ENCODE data around the gene CHML.

Gene CHML

GRCh38 chr1:241622669-241623068 is 17.5 kb downstream of the CHML start:
- DNase-seq (ENCODE audit: low read depth in 2 of 2): no peak

GRCh38 chr1:241617426-241617825 is 22.7 kb downstream of the CHML start:
- no peak for DNase-seq (ENCODE audit: low read depth in 2 of 2)

- no peak for DNase-seq (ENCODE audit: low read depth in 2 of 2)
Measured at GRCh38 chr1:241615043-241615974, 24.9 kb downstream of the CHML start.

GRCh38 chr1:241614572-241614971 is 25.6 kb downstream of the CHML start:
- no peak for DNase-seq (ENCODE audit: low read depth in 2 of 2)

GRCh38 chr1:241614144-241614543 is 26.0 kb downstream of the CHML start:
- no peak for DNase-seq (ENCODE audit: low read depth in 2 of 2)

- DNase-seq (ENCODE audit: low read depth in 2 of 2): no peak
Measured at GRCh38 chr1:241612533-241613477, 27.4 kb downstream of the CHML start.

GRCh38 chr1:241611736-241612135 is 28.4 kb downstream of the CHML start:
- DNase-seq (ENCODE audit: low read depth in 2 of 2): no peak

- DNase-seq (ENCODE audit: low read depth in 2 of 2): no peak
Measured at GRCh38 chr1:241611063-241611462, 29.1 kb downstream of the CHML start.

GRCh38 chr1:241610056-241610815 is 29.9 kb downstream of the CHML start:
- DNase-seq (ENCODE audit: low read depth in 2 of 2): no peak

- DNase-seq (ENCODE audit: low read depth in 2 of 2): no peak
Measured at GRCh38 chr1:241608379-241609033, 31.7 kb downstream of the CHML start.

- DNase-seq (ENCODE audit: low read depth in 2 of 2): no peak
Measured at GRCh38 chr1:241607497-241607896, 32.7 kb downstream of the CHML start.

- DNase-seq (ENCODE audit: low read depth in 2 of 2): no peak
Measured at GRCh38 chr1:241606544-241606943, 33.6 kb downstream of the CHML start.

- no peak for DNase-seq (ENCODE audit: low read depth in 2 of 2)
Measured at GRCh38 chr1:241605146-241605805, 34.9 kb downstream of the CHML start.

- no peak for DNase-seq (ENCODE audit: low read depth in 2 of 2)
Measured at GRCh38 chr1:241603731-241604245, 36.4 kb downstream of the CHML start.

- no peak for DNase-seq (ENCODE audit: low read depth in 2 of 2)
Measured at GRCh38 chr1:241600496-241600901, 39.7 kb downstream of the CHML start.

- no peak for DNase-seq (ENCODE audit: low read depth in 2 of 2)
Measured at GRCh38 chr1:241598249-241598648, 41.9 kb downstream of the CHML start.

- DNase-seq (ENCODE audit: low read depth in 2 of 2): no peak
Measured at GRCh38 chr1:241596633-241597032, 43.5 kb downstream of the CHML start.

- no peak for DNase-seq (ENCODE audit: low read depth in 2 of 2)
Measured at GRCh38 chr1:241593186-241593585, 47.0 kb downstream of the CHML start.

GRCh38 chr1:241592273-241592958 is 47.8 kb downstream of the CHML start:
- DNase-seq (ENCODE audit: low read depth in 2 of 2): no peak

- DNase-seq (ENCODE audit: low read depth in 2 of 2): no peak
Measured at GRCh38 chr1:241591736-241592135, 48.4 kb downstream of the CHML start.
